Neural crest cell (in vitro differentiated cells): ENCODE measurements around the gene NFIC. TPM values are rescaled to one million over a fixed set of nuclear protein-coding genes. Genes with fewer than 3 reads are reported as not detected.

Experiments used
- DNase-seq: peaks from one replicate; pipeline ENCODE4 v3.0.0; 2021; ENCODE audit warnings: low read depth, mixed read lengths, low spot score
- H3K27ac Mint-ChIP-seq: one replicate; pipeline ENCODE4 v1.8.0; 2021; ENCODE audit warnings: mild to moderate bottlenecking, mixed read lengths; ENCODE audit not compliant: unreplicated experiment
- H3K27me3 Mint-ChIP-seq: 2 replicates; pipeline ENCODE4 v1.8.0; 2021; ENCODE audit warnings: low read depth, mild to moderate bottlenecking, mixed read lengths
- H3K36me3 Mint-ChIP-seq: 2 replicates; pipeline ENCODE4 v1.8.0; 2021; ENCODE audit warnings: low read depth, mild to moderate bottlenecking, mixed read lengths
- H3K4me1 Mint-ChIP-seq: 2 replicates; pipeline ENCODE4 v1.8.0; 2021; ENCODE audit warnings: mixed read lengths
- H3K4me3 Mint-ChIP-seq: one replicate; pipeline ENCODE4 v1.8.0; 2021; ENCODE audit warnings: mild to moderate bottlenecking, mixed read lengths
- H3K9me3 Mint-ChIP-seq: 2 replicates; pipeline ENCODE4 v1.8.0; 2021; ENCODE audit warnings: mixed read lengths
- total RNA-seq: library from RNA; stranded (reverse); gene quantifications from 2 replicates; pipeline ENCODE4 v1.2.1, GENCODE V29; 2021
- TF ChIP-seq, protein P1 (sequence below): fragments of 200-600 bp; sonication (generic); conservative IDR thresholded peaks from 2 replicates; pipeline ENCODE4 v1.5.0; 2021; ENCODE audit warnings: antibody characterized with exemption, mild to moderate bottlenecking

NFIC gene
- total RNA-seq, 1 donor from 2014 or later: 4.1 TPM

DNA sequence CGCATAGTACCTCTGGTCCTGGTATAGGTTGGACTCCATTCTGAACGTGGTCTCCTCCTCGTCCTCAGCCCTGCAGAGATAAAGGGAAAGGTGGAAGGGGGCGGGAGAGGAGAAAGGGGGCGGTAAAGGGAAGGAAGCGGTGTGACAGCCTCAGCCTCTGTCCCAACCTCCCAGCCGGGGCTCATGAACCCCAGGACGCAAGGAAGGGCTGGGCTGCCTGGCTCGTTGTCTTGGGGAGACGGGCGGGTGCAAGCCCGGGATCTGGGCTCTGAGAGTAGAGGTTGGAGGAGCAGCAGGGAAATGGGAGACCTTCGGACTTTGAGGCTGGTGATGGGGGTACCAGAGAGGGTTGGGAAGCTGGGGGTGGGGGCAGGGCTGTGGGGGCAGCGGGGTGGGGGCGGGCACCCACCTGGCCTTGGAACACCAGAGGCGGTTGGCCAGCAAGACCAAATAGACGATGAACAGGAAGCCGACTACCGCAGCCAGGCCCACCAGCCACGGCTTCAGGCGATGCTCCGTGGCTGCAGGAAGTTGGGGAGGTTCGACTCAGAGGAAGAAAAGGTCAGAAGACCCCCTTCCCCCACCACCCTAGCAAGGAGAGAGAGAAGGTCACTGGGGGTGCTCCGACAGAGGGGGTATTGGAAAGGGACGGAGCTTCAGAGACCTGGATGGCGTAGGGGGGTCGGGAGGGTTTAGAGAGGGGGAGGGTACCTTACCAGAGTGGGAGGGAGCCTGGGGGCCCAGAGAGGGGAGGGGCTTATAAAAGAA is 112.2 kb downstream of the NFIC start:
- Mint-ChIP-seq H3K27me3 (peaks cover 25% of the 10 kb centered on the region), H3K27ac (no peak overlapping the region), H3K4me1 (no peaks in the 10 kb centered on the region), H3K4me3 (no peak overlapping the region), H3K9me3 (no peaks in the 10 kb centered on the region), H3K36me3 (no peaks in the 10 kb centered on the region)
- TF ChIP-seq, protein P1, sequence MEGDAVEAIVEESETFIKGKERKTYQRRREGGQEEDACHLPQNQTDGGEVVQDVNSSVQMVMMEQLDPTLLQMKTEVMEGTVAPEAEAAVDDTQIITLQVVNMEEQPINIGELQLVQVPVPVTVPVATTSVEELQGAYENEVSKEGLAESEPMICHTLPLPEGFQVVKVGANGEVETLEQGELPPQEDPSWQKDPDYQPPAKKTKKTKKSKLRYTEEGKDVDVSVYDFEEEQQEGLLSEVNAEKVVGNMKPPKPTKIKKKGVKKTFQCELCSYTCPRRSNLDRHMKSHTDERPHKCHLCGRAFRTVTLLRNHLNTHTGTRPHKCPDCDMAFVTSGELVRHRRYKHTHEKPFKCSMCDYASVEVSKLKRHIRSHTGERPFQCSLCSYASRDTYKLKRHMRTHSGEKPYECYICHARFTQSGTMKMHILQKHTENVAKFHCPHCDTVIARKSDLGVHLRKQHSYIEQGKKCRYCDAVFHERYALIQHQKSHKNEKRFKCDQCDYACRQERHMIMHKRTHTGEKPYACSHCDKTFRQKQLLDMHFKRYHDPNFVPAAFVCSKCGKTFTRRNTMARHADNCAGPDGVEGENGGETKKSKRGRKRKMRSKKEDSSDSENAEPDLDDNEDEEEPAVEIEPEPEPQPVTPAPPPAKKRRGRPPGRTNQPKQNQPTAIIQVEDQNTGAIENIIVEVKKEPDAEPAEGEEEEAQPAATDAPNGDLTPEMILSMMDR: no peak
- no peak for DNase-seq

DNA sequence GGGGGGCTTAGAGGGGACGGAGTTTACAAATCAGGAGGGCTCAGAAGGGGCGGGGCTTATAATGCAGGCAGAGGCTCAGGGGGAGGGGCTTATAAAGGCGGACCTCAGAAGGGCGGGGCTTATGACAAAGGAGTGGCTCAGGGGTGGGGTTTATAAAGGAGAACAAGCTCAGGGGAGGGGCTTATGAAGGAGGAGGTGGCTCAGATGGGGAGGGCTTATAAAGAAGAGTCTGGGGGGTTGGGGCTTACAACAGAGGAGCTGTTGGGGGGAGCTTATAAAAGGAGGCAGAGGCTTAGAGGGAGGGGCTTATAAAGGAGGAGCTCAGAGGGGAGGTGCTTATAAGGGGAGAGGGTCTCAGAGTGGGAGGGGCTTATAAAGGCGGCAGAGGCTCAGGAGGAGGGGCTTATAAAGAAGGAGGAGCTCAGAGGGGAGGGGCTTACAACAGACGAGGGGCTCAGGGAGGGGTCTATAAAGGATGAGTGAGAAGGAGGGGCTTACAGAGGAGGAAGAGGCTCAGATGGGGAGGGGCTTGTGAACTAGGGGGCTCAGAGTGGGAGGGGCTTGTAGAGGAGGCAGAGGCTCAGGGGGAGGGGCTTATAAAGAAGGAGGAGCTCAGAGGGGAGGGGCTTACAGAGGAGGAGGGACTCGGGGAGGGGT is 112.9 kb downstream of the NFIC start:
- H3K27me3 Mint-ChIP-seq: peaks cover 25% of the 10 kb centered on the region
- no peaks in the 10 kb centered on the region for H3K36me3 Mint-ChIP-seq
- no peak overlapping the region for H3K27ac Mint-ChIP-seq
- DNase-seq: no peak
- TF ChIP-seq, protein P1: no peak
- H3K4me3 Mint-ChIP-seq: no peak overlapping the region
- no peaks in the 10 kb centered on the region for H3K9me3 Mint-ChIP-seq
- H3K4me1 Mint-ChIP-seq: no peaks in the 10 kb centered on the region

DNA sequence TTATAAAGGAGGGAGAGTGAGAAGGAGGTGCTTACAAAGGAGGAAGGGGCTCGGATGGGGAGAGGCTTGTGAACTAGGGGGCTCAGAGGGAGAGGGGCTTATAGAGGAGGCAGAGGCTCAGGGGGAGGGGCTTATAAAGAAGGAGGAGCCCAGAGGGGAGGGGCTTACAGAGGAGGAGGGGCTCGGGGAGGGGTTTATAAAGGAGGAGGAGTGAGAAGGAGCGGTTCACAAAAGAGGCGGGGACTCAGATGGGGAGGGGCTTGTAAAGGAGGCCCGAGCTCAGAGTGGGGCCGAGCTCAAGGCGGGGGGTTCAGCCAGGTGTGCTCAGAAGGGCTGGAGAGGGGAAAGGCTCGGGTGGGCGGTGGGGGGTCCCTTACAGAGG is 113.4 kb downstream of the NFIC start:
- Mint-ChIP-seq H3K4me1 (no peaks in the 10 kb centered on the region), H3K27ac (no peak overlapping the region), H3K4me3 (no peak overlapping the region), H3K9me3 (no peaks in the 10 kb centered on the region), H3K27me3 (peaks cover 27% of the 10 kb centered on the region), H3K36me3 (no peaks in the 10 kb centered on the region)
- DNase-seq: no peak
- TF ChIP-seq, protein P1: no peak

DNA sequence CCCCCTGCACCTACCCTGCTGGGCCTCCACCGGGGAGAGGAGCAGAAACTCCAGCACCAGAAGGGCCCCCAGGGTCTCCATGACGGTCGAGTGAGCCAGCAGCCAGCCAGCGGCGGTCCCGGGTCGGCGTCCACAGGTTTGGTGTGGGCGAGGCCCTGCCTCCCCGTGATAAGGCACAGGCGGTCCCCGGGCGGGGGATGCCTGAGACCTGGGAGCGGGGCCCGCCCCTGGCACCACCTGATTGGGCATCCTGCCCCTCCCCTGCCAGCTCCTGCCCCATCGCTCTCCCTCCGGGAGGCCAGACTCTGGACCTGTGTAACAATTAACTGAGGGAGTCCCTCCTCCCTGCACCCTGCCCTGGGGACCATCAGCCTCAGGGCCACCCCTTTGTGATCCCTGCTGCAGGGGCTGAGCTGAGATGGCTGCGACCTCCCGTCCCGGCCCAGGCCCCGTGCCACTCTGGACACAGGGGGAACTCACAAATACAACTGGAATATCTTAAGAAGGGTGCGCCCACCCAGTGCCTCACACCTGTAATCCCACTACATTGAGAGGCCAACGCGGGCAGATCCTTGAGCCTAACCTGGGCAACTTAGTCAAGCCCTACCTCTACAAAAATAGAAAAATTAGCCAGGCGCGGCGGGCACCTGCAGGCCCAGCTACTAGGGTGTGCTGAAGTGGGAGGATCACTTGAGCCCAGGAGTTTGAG is 114.2 kb downstream of the NFIC start, which contains the start of gene SMIM24:
Gene SMIM24 (minus strand): TSS at position 143 of the 709 bp plus-strand sequence. CDS start 62 bp downstream, at position 81.
- no peak within 1 kb of the TSS for H3K27ac Mint-ChIP-seq
- H3K4me1 Mint-ChIP-seq: no peaks in the 10 kb centered on the region
- H3K36me3 Mint-ChIP-seq: no peaks in the 10 kb centered on the region
- TF ChIP-seq, protein P1: no peak
- DNase-seq: no peak
- peaks cover 30% of the 10 kb centered on the region for H3K27me3 Mint-ChIP-seq
- H3K4me3 Mint-ChIP-seq: no peak within 1 kb of the TSS
- H3K9me3 Mint-ChIP-seq: no peaks in the 10 kb centered on the region

DNA sequence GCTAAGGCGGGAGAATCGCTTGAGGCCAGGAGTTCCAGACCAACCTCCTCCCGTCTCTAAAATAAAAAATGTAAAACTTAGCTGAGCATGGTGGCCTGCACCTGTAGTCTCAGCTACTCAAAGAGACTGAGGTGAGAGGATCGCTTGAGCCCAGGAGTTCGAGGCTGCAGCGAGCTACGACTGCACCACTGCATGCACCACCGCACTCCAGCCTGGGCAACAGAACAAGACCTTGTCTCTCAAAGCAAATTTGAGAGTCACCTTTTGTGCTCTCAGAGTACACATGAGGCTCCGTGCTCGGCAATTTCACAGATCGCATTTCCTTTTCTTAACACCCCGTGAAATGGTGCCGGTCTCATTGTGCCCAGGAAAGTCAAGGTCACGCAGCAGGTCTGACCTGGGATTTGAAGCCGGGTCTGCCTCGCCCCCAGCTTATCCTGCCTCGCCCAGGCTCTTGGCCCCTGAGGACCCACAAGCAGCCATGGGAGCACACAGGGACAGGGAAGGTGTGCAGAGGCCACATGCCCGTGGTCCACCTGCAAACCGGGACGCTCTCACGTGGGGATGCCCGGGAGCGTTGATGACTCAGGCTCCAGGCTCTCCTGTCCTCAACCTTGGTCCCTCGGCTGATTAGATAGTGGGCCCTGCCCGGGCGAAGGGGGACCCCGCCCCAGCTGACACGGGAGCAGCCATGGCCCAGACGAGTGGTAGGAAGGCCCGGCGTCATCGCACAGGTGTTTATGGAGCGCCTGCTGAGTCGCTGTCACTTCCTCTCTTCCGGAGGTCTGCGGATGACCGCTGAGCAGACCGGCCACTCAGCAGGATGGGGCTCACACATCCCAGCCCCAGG is 115.1 kb downstream of the NFIC start:
- TF ChIP-seq, protein P1: no peak
- H3K36me3 Mint-ChIP-seq: no peaks in the 10 kb centered on the region
- no peak for DNase-seq
- no peak overlapping the region for H3K4me3 Mint-ChIP-seq
- no peak overlapping the region for H3K27ac Mint-ChIP-seq
- H3K27me3 Mint-ChIP-seq: peaks cover 30% of the 10 kb centered on the region
- no peaks in the 10 kb centered on the region for H3K9me3 Mint-ChIP-seq
- H3K4me1 Mint-ChIP-seq: no peaks in the 10 kb centered on the region
